HepG2 (cell line): ENCODE measurements around the gene ARHGAP12. TPM values are rescaled to one million over a fixed set of nuclear protein-coding genes. Genes with fewer than 3 reads are reported as not detected.

Experiments used
- AKAP8 ChIP-seq: sonication (generic); formaldehyde crosslinking; IDR thresholded peaks from 2 replicates; pipeline ENCODE4 v1.5.1; 2020; ENCODE audit warnings: mild to moderate bottlenecking, missing genetic modification reagents
- ARNTL ChIP-seq: sonication (generic); formaldehyde crosslinking; IDR thresholded peaks from 2 replicates; pipeline ENCODE4 v1.4.0; 2020; ENCODE audit warnings: mild to moderate bottlenecking, missing genetic modification reagents
- GATAD1 ChIP-seq: IDR thresholded peaks from 2 replicates; pipeline ENCODE4 v1.6.1; 2016; ENCODE audit warnings: missing genetic modification reagents, missing compliant biosample characterization
- KDM1A ChIP-seq: IDR thresholded peaks from 2 replicates; pipeline ENCODE4 v1.6.1; 2016; ENCODE audit warnings: missing compliant biosample characterization
- MAFF ChIP-seq: IDR thresholded peaks from 2 replicates; pipeline ENCODE4 v1.6.1; 2011; ENCODE audit warnings: low read depth, low read length, improper control_type of control experiment
- MTA1 ChIP-seq: sonication (generic); formaldehyde crosslinking; IDR thresholded peaks from 2 replicates; pipeline ENCODE4 v1.4.0; 2020; ENCODE audit warnings: missing genetic modification reagents, mild to moderate bottlenecking, borderline replicate concordance
- MYC ChIP-seq: sonication (generic); formaldehyde crosslinking; IDR thresholded peaks from 2 replicates; pipeline ENCODE4 v1.9.0; 2021; ENCODE audit warnings: missing genetic modification reagents, borderline replicate concordance
- NR2F1 ChIP-seq, 2 experiments: fragments of 450-650 bp in 1 of 2; formaldehyde crosslinking in 1 of 2; IDR thresholded peaks; 2 replicates each; pipeline versions ENCODE4 v1.5.0 to v1.6.1; 2016 to 2020; ENCODE audit warnings: mild to moderate bottlenecking in 1 of 2, missing compliant biosample characterization in 1 of 2, missing genetic modification reagents in 1 of 2, moderate library complexity in 1 of 2
- PPARG ChIP-seq: conservative IDR thresholded peaks from 2 replicates; pipeline ENCODE4 v1.6.1; 2016; ENCODE audit warnings: missing biosample characterization, missing genetic modification reagents
- SALL1 ChIP-seq: sonication (generic); formaldehyde crosslinking; IDR thresholded peaks from 2 replicates; pipeline ENCODE4 v1.8.0; 2022; ENCODE audit warnings: mild to moderate bottlenecking, missing genetic modification reagents
- SP140L ChIP-seq: sonication (generic); formaldehyde crosslinking; IDR thresholded peaks from 2 replicates; pipeline ENCODE4 v1.4.0; 2020; ENCODE audit warnings: missing genetic modification reagents, borderline replicate concordance
- TOPORS ChIP-seq: sonication (generic); formaldehyde crosslinking; IDR thresholded peaks from 2 replicates; pipeline ENCODE4 v1.8.0; 2023; ENCODE audit warnings: mild to moderate bottlenecking, missing genetic modification reagents
- ZNF569 ChIP-seq: sonication (generic); formaldehyde crosslinking; IDR thresholded peaks from 2 replicates; pipeline ENCODE4 v1.5.0; 2020; ENCODE audit warnings: mild to moderate bottlenecking, missing genetic modification reagents, moderate library complexity, borderline replicate concordance
- ZNF589 ChIP-seq: sonication (generic); formaldehyde crosslinking; conservative IDR thresholded peaks from 2 replicates; pipeline ENCODE4 v1.8.0; 2022; ENCODE audit warnings: mild to moderate bottlenecking, moderate library complexity, missing genetic modification reagents
- ZNF629 ChIP-seq: sonication (generic); formaldehyde crosslinking; conservative IDR thresholded peaks from 2 replicates; pipeline ENCODE4 v1.5.0; 2020; ENCODE audit warnings: missing genetic modification reagents
- ZNF777 ChIP-seq: sonication (generic); formaldehyde crosslinking; IDR thresholded peaks from 2 replicates; pipeline ENCODE4 v1.4.0; 2020; ENCODE audit warnings: missing genetic modification reagents
- polyA plus RNA-seq, 8 experiments: library from polyadenylated mRNA; depleted of rRNA in 3 of 8; stranded (reverse) in 7 of 8; unstranded in 1 of 8; fragments of >200 nt; fragmentation: Illumina TruSeq in 4 of 8; extraction: Trizol in 4 of 8; gene quantifications; 2 replicates each; pipeline versions ENCODE4 v1.2.1 to v1.2.3, GENCODE V29; 2011 to 2016; ENCODE audit warnings: low read depth in 4 of 8, missing spikeins in 1 of 8, mixed read lengths in 1 of 8; ENCODE audit not compliant: insufficient read depth in 1 of 8
- total RNA-seq, 5 experiments: library from RNA; depleted of rRNA; stranded (reverse); fragments of >200 nt; fragmentation: Illumina TruSeq; extraction: Trizol; gene quantifications; 2 replicates each; pipeline ENCODE4 v1.2.3, GENCODE V29; 2016; ENCODE audit warnings: low read depth in 1 of 5
- TF ChIP-seq, protein P1 (sequence below): sonication (generic); formaldehyde crosslinking; conservative IDR thresholded peaks from 2 replicates; pipeline ENCODE4 v1.4.0; 2020; ENCODE audit warnings: missing genetic modification reagents
- TF ChIP-seq, protein P2 (sequence below): IDR thresholded peaks from 2 replicates; pipeline ENCODE4 v1.6.1; 2012; ENCODE audit warnings: low read length, improper control_type of control experiment
- TF ChIP-seq, protein P3 (sequence below): sonication (generic); formaldehyde crosslinking; IDR thresholded peaks from 2 replicates; pipeline ENCODE4 v1.5.0; 2020; ENCODE audit warnings: mild to moderate bottlenecking, missing genetic modification reagents
- TF ChIP-seq, protein P4 (sequence below): sonication (generic); formaldehyde crosslinking; IDR thresholded peaks from 2 replicates; pipeline ENCODE4 v1.5.1; 2020; ENCODE audit warnings: mild to moderate bottlenecking, missing genetic modification reagents, borderline replicate concordance

ARHGAP12 gene
- total and polyA plus RNA-seq, 2 of the 13 experiments (the other 11 are each of a cell fraction or from before 2014, with no cell fraction given): 25.0 to 54.6 TPM

DNA sequence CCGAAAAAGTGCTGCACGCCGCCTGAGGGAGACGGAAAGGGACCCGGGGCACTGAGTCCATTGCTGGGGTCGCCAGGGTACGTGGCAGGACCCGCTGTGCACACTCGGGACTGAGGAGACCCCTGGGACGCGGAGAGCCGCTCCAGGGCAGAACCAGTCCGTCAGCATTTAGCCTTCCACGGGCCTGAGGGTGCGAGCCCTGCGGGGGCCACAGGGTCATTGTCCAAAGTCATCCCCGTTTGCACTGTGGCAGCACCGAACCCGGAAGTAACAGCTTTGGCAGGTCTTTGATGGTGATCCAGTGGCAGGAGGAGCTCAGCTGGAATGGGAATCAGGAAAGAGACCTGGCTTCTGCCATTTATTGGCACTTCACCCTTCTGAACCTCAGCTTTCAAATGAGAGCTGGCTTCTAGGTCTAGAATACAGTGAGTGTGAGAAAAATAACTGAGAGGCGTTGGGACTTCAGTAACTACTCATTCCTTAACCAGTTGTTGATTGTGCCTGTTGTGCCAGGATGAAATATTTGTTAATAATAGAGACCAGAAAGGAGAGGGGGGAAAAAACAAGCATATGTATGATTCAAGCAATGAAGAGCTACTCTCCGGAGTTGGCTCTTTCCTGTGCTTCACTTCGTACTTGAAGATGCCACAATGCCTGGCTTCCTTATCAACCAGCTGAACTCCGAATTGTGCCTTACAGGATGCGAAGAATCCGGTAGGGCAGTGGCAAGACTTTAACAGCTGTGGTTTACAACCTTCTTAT lies 811 bp upstream of the ARHGAP12 start (continued):
- TF ChIP-seq TOPORS (CRISPR knock-in tag) (no peak), ZNF589 (CRISPR knock-in tag) (peak; percentile 73; the same call in 1 of the 2 replicates), ARNTL (no peak; the same call in 1 of the 2 replicates), ZNF777 (CRISPR knock-in tag) (no peak), MYC (CRISPR knock-in tag) (no peak), ZNF629 (CRISPR knock-in tag) (no peak), ZNF569 (CRISPR knock-in tag) (no peak), MAFF (no peak), MTA1 (CRISPR knock-in tag) (no peak), SALL1 (CRISPR knock-in tag) (no peak; the same call in 1 of the 2 replicates), SP140L (no peak), KDM1A (no peak), GATAD1 (CRISPR knock-in tag) (no peak; the same call in 1 of the 2 replicates), NR2F1 (CRISPR knock-in tag; IDR thresholded peaks at IDR 0.05) (peak; percentile 38 to 44; a peak in 3 of 4 replicates), AKAP8 (CRISPR knock-in tag) (no peak), PPARG (CRISPR knock-in tag) (0 out of 2 replicates have a peak, but pooled peaks have one; percentile 20)
- TF ChIP-seq, protein P1, sequence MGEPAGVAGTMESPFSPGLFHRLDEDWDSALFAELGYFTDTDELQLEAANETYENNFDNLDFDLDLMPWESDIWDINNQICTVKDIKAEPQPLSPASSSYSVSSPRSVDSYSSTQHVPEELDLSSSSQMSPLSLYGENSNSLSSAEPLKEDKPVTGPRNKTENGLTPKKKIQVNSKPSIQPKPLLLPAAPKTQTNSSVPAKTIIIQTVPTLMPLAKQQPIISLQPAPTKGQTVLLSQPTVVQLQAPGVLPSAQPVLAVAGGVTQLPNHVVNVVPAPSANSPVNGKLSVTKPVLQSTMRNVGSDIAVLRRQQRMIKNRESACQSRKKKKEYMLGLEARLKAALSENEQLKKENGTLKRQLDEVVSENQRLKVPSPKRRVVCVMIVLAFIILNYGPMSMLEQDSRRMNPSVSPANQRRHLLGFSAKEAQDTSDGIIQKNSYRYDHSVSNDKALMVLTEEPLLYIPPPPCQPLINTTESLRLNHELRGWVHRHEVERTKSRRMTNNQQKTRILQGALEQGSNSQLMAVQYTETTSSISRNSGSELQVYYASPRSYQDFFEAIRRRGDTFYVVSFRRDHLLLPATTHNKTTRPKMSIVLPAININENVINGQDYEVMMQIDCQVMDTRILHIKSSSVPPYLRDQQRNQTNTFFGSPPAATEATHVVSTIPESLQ: no peak
- TF ChIP-seq, protein P2, sequence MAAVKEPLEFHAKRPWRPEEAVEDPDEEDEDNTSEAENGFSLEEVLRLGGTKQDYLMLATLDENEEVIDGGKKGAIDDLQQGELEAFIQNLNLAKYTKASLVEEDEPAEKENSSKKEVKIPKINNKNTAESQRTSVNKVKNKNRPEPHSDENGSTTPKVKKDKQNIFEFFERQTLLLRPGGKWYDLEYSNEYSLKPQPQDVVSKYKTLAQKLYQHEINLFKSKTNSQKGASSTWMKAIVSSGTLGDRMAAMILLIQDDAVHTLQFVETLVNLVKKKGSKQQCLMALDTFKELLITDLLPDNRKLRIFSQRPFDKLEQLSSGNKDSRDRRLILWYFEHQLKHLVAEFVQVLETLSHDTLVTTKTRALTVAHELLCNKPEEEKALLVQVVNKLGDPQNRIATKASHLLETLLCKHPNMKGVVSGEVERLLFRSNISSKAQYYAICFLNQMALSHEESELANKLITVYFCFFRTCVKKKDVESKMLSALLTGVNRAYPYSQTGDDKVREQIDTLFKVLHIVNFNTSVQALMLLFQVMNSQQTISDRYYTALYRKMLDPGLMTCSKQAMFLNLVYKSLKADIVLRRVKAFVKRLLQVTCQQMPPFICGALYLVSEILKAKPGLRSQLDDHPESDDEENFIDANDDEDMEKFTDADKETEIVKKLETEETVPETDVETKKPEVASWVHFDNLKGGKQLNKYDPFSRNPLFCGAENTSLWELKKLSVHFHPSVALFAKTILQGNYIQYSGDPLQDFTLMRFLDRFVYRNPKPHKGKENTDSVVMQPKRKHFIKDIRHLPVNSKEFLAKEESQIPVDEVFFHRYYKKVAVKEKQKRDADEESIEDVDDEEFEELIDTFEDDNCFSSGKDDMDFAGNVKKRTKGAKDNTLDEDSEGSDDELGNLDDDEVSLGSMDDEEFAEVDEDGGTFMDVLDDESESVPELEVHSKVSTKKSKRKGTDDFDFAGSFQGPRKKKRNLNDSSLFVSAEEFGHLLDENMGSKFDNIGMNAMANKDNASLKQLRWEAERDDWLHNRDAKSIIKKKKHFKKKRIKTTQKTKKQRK: no peak
- TF ChIP-seq, protein P3, sequence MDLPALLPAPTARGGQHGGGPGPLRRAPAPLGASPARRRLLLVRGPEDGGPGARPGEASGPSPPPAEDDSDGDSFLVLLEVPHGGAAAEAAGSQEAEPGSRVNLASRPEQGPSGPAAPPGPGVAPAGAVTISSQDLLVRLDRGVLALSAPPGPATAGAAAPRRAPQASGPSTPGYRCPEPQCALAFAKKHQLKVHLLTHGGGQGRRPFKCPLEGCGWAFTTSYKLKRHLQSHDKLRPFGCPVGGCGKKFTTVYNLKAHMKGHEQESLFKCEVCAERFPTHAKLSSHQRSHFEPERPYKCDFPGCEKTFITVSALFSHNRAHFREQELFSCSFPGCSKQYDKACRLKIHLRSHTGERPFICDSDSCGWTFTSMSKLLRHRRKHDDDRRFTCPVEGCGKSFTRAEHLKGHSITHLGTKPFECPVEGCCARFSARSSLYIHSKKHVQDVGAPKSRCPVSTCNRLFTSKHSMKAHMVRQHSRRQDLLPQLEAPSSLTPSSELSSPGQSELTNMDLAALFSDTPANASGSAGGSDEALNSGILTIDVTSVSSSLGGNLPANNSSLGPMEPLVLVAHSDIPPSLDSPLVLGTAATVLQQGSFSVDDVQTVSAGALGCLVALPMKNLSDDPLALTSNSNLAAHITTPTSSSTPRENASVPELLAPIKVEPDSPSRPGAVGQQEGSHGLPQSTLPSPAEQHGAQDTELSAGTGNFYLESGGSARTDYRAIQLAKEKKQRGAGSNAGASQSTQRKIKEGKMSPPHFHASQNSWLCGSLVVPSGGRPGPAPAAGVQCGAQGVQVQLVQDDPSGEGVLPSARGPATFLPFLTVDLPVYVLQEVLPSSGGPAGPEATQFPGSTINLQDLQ (CRISPR knock-in tag): no peak
- TF ChIP-seq, protein P4, sequence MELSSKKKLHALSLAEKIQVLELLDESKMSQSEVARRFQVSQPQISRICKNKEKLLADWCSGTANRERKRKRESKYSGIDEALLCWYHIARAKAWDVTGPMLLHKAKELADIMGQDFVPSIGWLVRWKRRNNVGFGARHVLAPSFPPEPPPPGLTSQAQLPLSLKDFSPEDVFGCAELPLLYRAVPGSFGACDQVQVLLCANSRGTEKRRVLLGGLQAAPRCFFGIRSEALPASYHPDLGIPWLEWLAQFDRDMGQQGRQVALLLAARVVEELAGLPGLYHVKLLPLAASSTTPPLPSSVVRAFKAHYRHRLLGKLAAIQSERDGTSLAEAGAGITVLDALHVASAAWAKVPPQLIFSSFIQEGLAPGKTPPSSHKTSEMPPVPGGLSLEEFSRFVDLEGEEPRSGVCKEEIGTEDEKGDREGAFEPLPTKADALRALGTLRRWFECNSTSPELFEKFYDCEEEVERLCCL (CRISPR knock-in tag): no peak
